Lower lobe of right lung (tissue), 2 donors: Measurements from ENCODE around the gene OR14C36. TPM values are rescaled to one million over a fixed set of nuclear protein-coding genes. Genes with fewer than 3 reads are reported as not detected.
"Not testable (repeated sequence)": the region's sequence is repeated elsewhere in the genome, so short reads cannot be mapped to it uniquely, and the experiment has no call there.

Source experiments
- ATAC-seq, 2 donors: fragments of 200-7000 bp; cut with Tn5 transposase; one replicate each; pipeline ENCODE4 v1.9.1; 2020 to 2022; ENCODE audit warnings: mild to moderate bottlenecking in 2 of 2, moderate library complexity in 2 of 2
- DNase-seq: peaks from one replicate; pipeline ENCODE4 v3.0.0-alpha.2; 2020
- H3K27ac ChIP-seq: fragments of 200-600 bp; one replicate; pipeline ENCODE4 v1.8.0; 2022
- H3K27me3 ChIP-seq: fragments of 200-600 bp; one replicate; pipeline ENCODE4 v1.8.0; 2022; ENCODE audit warnings: low read depth
- H3K36me3 ChIP-seq: fragments of 200-600 bp; one replicate; pipeline ENCODE4 v1.8.0; 2022; ENCODE audit warnings: mild to moderate bottlenecking
- H3K4me1 ChIP-seq: fragments of 200-600 bp; one replicate; pipeline ENCODE4 v1.8.0; 2022
- H3K4me3 ChIP-seq: fragments of 200-600 bp; one replicate; pipeline ENCODE4 v1.8.0; 2022; ENCODE audit warnings: mild to moderate bottlenecking
- H3K9me3 ChIP-seq: fragments of 200-600 bp; one replicate; pipeline ENCODE4 v1.8.0; 2022
- intact Hi-C: fragments of 100-400 bp; cut with DNase I; formaldehyde crosslinking; loops from one replicate; pipeline ENCODE4 v1.11.0; 2022
- long read RNA-seq: library from polyadenylated mRNA; unstranded; transcript quantifications from one replicate; pipeline ENCODE4 v2.0.0, GENCODE V29; 2021
- total RNA-seq: library from RNA; stranded (reverse); fragmentation: NEBNext Ultra II Directional; extraction: Animal tissue kit (Norgen Biotek cat#: 25700); gene quantifications from one replicate; pipeline ENCODE4 v1.2.1, GENCODE V29; 2021
- TF ChIP-seq, protein P1 (sequence below): fragments of 200-600 bp; IDR thresholded peaks from one replicate; pipeline ENCODE4 v1.8.0; 2022; ENCODE audit warnings: antibody characterized with exemption, mild to moderate bottlenecking
- donor health status: DM: no; HTN: yes; CAD: no; lungs with severe emphysema.

OR14C36 gene
- not detected for total RNA-seq
- long read RNA-seq, result 0 reads

- TF ChIP-seq, protein P1, sequence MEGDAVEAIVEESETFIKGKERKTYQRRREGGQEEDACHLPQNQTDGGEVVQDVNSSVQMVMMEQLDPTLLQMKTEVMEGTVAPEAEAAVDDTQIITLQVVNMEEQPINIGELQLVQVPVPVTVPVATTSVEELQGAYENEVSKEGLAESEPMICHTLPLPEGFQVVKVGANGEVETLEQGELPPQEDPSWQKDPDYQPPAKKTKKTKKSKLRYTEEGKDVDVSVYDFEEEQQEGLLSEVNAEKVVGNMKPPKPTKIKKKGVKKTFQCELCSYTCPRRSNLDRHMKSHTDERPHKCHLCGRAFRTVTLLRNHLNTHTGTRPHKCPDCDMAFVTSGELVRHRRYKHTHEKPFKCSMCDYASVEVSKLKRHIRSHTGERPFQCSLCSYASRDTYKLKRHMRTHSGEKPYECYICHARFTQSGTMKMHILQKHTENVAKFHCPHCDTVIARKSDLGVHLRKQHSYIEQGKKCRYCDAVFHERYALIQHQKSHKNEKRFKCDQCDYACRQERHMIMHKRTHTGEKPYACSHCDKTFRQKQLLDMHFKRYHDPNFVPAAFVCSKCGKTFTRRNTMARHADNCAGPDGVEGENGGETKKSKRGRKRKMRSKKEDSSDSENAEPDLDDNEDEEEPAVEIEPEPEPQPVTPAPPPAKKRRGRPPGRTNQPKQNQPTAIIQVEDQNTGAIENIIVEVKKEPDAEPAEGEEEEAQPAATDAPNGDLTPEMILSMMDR, result no peak
- H3K36me3 ChIP-seq, result no peaks in the 10 kb centered on the region
- no peak within 1 kb of the TSS for H3K4me3 ChIP-seq
- H3K4me1 ChIP-seq, result no peaks in the 10 kb centered on the region
- DNase-seq (no peak), ATAC-seq (no peak)
- no peaks in the 10 kb centered on the region for H3K9me3 ChIP-seq
- intact Hi-C loops, result no loop called here
- H3K27ac ChIP-seq, result no peak within 1 kb of the TSS
- H3K27me3 ChIP-seq, result no peaks in the 10 kb centered on the region
Measured at GRCh38 chr1:248348475-248348874, at the start of gene OR14C36. TSS of gene OR14C36 (plus strand) at chr1:248348775. CDS start at chr1:248348775, 0 bp downstream.

- TF ChIP-seq, protein P1, result no peak
Measured at GRCh38 chr1:248303324-248303723, 45.3 kb upstream of the OR14C36 start, which contains the start of gene OR2T12. TSS of gene OR2T12 (minus strand) at chr1:248303424. CDS start at chr1:248295578, 7,846 bp downstream.

GRCh38 chr1:248305672-248306071, 42.9 kb upstream of the OR14C36 start:
- H3K27me3 ChIP-seq, H3K9me3 ChIP-seq, H3K36me3 ChIP-seq, intact Hi-C loops, H3K27ac ChIP-seq, H3K4me3 ChIP-seq, ATAC-seq, H3K4me1 ChIP-seq, DNase-seq: not testable (repeated sequence)

More at GRCh38 chr1:248303324-248303723, 45.3 kb upstream of the OR14C36 start, which contains the start of gene OR2T12:
- no peak within 1 kb of the TSS for H3K4me3 ChIP-seq
- no peaks in the 10 kb centered on the region for H3K36me3 ChIP-seq
- DNase-seq (no peak), ATAC-seq (no peak)
- H3K4me1 ChIP-seq, result no peaks in the 10 kb centered on the region
- H3K27me3 ChIP-seq, result no peaks in the 10 kb centered on the region
- intact Hi-C loops, result no loop called here
- no peaks in the 10 kb centered on the region for H3K9me3 ChIP-seq
- H3K27ac ChIP-seq, result no peak within 1 kb of the TSS

DNA sequence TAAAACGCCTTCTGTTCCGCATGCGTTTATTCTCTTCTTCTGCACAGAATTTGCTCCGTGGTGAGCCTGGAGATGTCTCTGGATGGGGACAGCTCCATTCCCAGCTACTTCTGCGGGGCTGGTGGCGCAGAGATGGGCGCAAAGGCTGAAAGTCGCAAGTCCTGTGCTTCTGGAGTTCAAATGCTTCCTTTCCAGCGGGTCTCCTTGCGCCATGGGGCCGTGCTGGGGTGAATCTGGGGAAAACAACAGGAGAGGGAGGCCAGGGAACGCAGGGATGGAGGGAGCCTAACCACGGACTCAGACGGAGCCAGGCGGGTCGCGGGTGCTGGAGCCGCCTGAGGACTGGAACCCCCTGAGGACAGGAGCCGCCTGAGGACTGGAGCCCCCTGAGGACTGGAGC, 42.5 kb upstream of the OR14C36 start:
- no peaks in the 10 kb centered on the region for H3K36me3 ChIP-seq
- intact Hi-C loops, result no loop called here
- ATAC-seq (no peak), DNase-seq (no peak)
- no peak overlapping the region for H3K4me3 ChIP-seq
- no peak overlapping the region for H3K27ac ChIP-seq
- TF ChIP-seq, protein P1, result no peak
- no peaks in the 10 kb centered on the region for H3K4me1 ChIP-seq
- H3K27me3 ChIP-seq, result no peaks in the 10 kb centered on the region
- H3K9me3 ChIP-seq, result no peaks in the 10 kb centered on the region

DNA sequence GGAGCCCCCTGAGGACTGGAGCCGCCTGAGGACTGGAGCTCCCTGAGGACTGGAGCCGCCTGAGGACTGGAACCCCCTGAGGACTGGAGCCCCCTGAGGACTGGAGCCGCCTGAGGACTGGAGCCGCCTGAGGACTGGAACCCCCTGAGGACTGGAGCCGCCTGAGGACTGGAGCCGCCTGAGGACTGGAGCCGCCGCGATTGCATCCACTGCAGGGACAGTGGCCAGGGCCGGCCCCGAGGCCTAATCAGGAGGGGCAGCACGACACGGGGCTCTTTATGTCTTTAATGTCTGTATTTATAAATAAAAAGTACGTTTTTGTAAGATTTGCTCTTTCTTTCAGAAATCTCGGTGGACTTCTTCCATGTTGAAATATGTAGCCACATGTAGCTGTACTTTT, 41.8 kb upstream of the OR14C36 start:
- intact Hi-C loops, H3K9me3 ChIP-seq, H3K27me3 ChIP-seq, ATAC-seq, H3K36me3 ChIP-seq, DNase-seq, H3K4me3 ChIP-seq, H3K4me1 ChIP-seq, H3K27ac ChIP-seq: not testable (repeated sequence)

DNA sequence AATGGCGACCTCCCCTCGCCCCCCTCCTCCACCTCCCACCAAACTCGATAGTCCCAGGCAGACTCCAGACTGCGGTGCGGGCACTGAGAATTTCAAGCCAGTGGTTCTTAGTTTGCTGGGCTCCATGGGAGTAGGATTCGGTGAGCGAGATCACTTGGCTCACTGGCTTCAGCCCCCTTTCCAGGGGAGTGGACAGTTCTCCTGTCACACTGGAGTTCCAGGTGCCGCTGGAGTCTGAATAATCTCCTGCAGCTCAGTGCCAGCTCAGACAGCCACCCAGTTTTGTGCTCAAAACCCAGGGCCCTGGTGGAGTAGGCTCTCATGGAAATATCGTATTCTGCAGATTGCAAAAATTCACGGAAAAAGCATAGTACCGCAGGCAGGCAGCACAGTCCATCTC, 31.8 kb upstream of the OR14C36 start:
- no peak overlapping the region for H3K4me3 ChIP-seq
- no peaks in the 10 kb centered on the region for H3K9me3 ChIP-seq
- TF ChIP-seq, protein P1, result no peak
- no peaks in the 10 kb centered on the region for H3K27me3 ChIP-seq
- ATAC-seq, result no peak
- no peak overlapping the region for H3K27ac ChIP-seq
- DNase-seq, result no peak
- no peaks in the 10 kb centered on the region for H3K36me3 ChIP-seq
- no peaks in the 10 kb centered on the region for H3K4me1 ChIP-seq
- intact Hi-C loops, result no loop called here

- no peaks in the 10 kb centered on the region for H3K4me1 ChIP-seq
- H3K36me3 ChIP-seq, result no peaks in the 10 kb centered on the region
- intact Hi-C loops, result no loop called here
- no peak within 1 kb of the TSS for H3K27ac ChIP-seq
- TF ChIP-seq, protein P1, result no peak
- H3K9me3 ChIP-seq, result no peaks in the 10 kb centered on the region
- no peaks in the 10 kb centered on the region for H3K27me3 ChIP-seq
- DNase-seq (no peak), ATAC-seq (no peak)
- no peak within 1 kb of the TSS for H3K4me3 ChIP-seq
Measured at GRCh38 chr1:248324468-248324867, 24.1 kb upstream of the OR14C36 start, which contains the start of gene OR2M7. TSS of gene OR2M7 (minus strand) at chr1:248324568. CDS start at chr1:248324568, 0 bp downstream.
